ENCODE results near the gene HTR3B. TPM values are rescaled to one million over a fixed set of nuclear protein-coding genes. Genes with fewer than 3 reads are reported as not detected.

The HTR3B gene
- total RNA-seq, 3 donors from 2014 or later, result not detected

- no peaks in the 10 kb centered on the region for H3K9me3 ChIP-seq
- DNase-seq (no peak), ATAC-seq (no peak)
- no peak for TF ChIP-seq CTCF (IDR thresholded peaks at IDR 0.05)
- no peaks in the 10 kb centered on the region for H3K4me1 ChIP-seq (ENCODE audit: low read depth)
- no peaks in the 10 kb centered on the region for H3K36me3 ChIP-seq (ENCODE audit: low read depth)
- no peak overlapping the region for H3K4me3 ChIP-seq
- intact Hi-C loops (cut with DNase I, micrococcal nuclease), result no loop called here
Observed at GRCh38 chr11:113880971-113881370, 23.6 kb upstream of the HTR3B start.

- intact Hi-C loops (cut with DNase I, micrococcal nuclease), result no loop called here
- no peak for TF ChIP-seq CTCF (IDR thresholded peaks at IDR 0.05)
- Histone ChIP-seq H3K4me3 (no peak overlapping the region), H3K4me1 (ENCODE audit: low read depth) (no peaks in the 10 kb centered on the region), H3K9me3 (no peaks in the 10 kb centered on the region), H3K36me3 (ENCODE audit: low read depth) (no peaks in the 10 kb centered on the region)
- DNase-seq (no peak), ATAC-seq (no peak)
Observed at GRCh38 chr11:113881856-113882255, 22.7 kb upstream of the HTR3B start.

- Histone ChIP-seq H3K36me3 (ENCODE audit: low read depth) (no peaks in the 10 kb centered on the region), H3K4me1 (ENCODE audit: low read depth) (no peaks in the 10 kb centered on the region), H3K9me3 (no peaks in the 10 kb centered on the region), H3K4me3 (no peak overlapping the region)
- intact Hi-C loops (cut with DNase I, micrococcal nuclease), result no loop called here
- TF ChIP-seq CTCF (IDR thresholded peaks at IDR 0.05), result no peak
- ATAC-seq, result no peak
- no peak for DNase-seq
Observed at GRCh38 chr11:113884361-113884836, 20.2 kb upstream of the HTR3B start.

- H3K4me3 ChIP-seq, result no peak overlapping the region
- ATAC-seq, result no peak
- H3K36me3 ChIP-seq (ENCODE audit: low read depth), result no peaks in the 10 kb centered on the region
- no peaks in the 10 kb centered on the region for H3K4me1 ChIP-seq (ENCODE audit: low read depth)
- no peak for TF ChIP-seq CTCF (IDR thresholded peaks at IDR 0.05)
- H3K9me3 ChIP-seq, result no peaks in the 10 kb centered on the region
- no peak for DNase-seq
- intact Hi-C loops (cut with DNase I, micrococcal nuclease), result no loop called here
Observed at GRCh38 chr11:113885897-113886296, 18.7 kb upstream of the HTR3B start.

- H3K9me3 ChIP-seq, result no peaks in the 10 kb centered on the region
- no peak for TF ChIP-seq CTCF (IDR thresholded peaks at IDR 0.05)
- intact Hi-C loops (cut with DNase I, micrococcal nuclease), result no loop called here
- H3K4me1 ChIP-seq (ENCODE audit: low read depth), result no peaks in the 10 kb centered on the region
- H3K36me3 ChIP-seq (ENCODE audit: low read depth), result no peaks in the 10 kb centered on the region
- no peak overlapping the region for H3K4me3 ChIP-seq
- no peak for ATAC-seq
- no peak for DNase-seq
Observed at GRCh38 chr11:113888848-113889247, 15.7 kb upstream of the HTR3B start.

GRCh38 chr11:113894421-113894996 is 10.1 kb upstream of the HTR3B start:
- intact Hi-C loops (cut with DNase I, micrococcal nuclease), result no loop called here
- TF ChIP-seq CTCF (IDR thresholded peaks at IDR 0.05), result no peak
- H3K4me1 ChIP-seq (ENCODE audit: low read depth), result peaks cover 3% of the 10 kb centered on the region
- no peak for ATAC-seq
- H3K4me3 ChIP-seq, result no peak overlapping the region
- no peaks in the 10 kb centered on the region for H3K36me3 ChIP-seq (ENCODE audit: low read depth)
- no peaks in the 10 kb centered on the region for H3K9me3 ChIP-seq
- DNase-seq, result no peak

Measured in mucosa of descending colon (tissue), 3 donors.